Measurements from ENCODE around the gene EVC2.

- TF ChIP-seq CTCF (conservative IDR thresholded peaks at IDR 0.05 in 1 of 2, IDR thresholded peaks at IDR 0.05 in 1 of 2; ENCODE audit: low read depth in 1 of 2, low read length in 2 of 2) (no peak), EZH2 (IDR thresholded peaks at IDR 0.05; ENCODE audit: low read length, missing control alignments) (no peak)
Observed at GRCh38 chr4:5664778-5665177, 43.6 kb downstream of the EVC2 start.
